Vagina (tissue), 2 donors: ENCODE data around the gene C13orf46. TPM values are rescaled to one million over a fixed set of nuclear protein-coding genes. Genes with fewer than 3 reads are reported as not detected.
A peak's percentile ranks its signal among the peaks of the same experiment; 100 is the strongest.

ENCODE experiments used
- DNase-seq, 2 donors: peaks; one replicate each; pipeline ENCODE4 v3.0.0-alpha.2; 2017; ENCODE audit errors: extremely low spot score in 2 of 2
- H3K27ac ChIP-seq: fragments of 200-600 bp; sonication (generic); one replicate; pipeline ENCODE4 v1.5.1; 2019
- H3K27me3 ChIP-seq: fragments of 200-600 bp; sonication (generic); one replicate; pipeline ENCODE4 v1.5.1; 2019
- H3K36me3 ChIP-seq, 2 donors: fragments of 200-600 bp; sonication (generic); one replicate each; pipeline ENCODE4 v1.5.1; 2017 to 2019
- H3K4me1 ChIP-seq: fragments of 200-600 bp; sonication (generic); one replicate; pipeline ENCODE4 v1.5.1; 2019
- H3K4me3 ChIP-seq, 2 donors: fragments of 200-600 bp; sonication (generic); 1 replicate in 1 of 2; 2 replicates in 1 of 2; pipeline ENCODE4 v1.5.1; 2016 to 2019
- H3K9me3 ChIP-seq: fragments of 200-600 bp; sonication (generic); one replicate; pipeline ENCODE4 v1.5.1; 2019
- POLR2A ChIP-seq, 2 donors: fragments of 450-650 bp; IDR thresholded peaks; one replicate each; pipeline ENCODE4 v1.6.1; 2017; ENCODE audit warnings: antibody characterized with exemption in 2 of 2, mild to moderate bottlenecking in 2 of 2, moderate library complexity in 2 of 2
- POLR2AphosphoS5 ChIP-seq, 2 donors: sonication (generic); formaldehyde crosslinking; IDR thresholded peaks; one replicate each; pipeline ENCODE4 v1.9.0; 2017; ENCODE audit warnings: antibody characterized with exemption in 2 of 2, mild to moderate bottlenecking in 2 of 2, low read depth in 1 of 2; ENCODE audit not compliant: insufficient read depth in 1 of 2
- intact Hi-C: fragments of 100-400 bp; cut with DNase I; formaldehyde crosslinking; loops from one replicate; pipeline ENCODE4 v1.15.1; 2023
- total RNA-seq: library from RNA; depleted of rRNA; stranded (reverse); fragments of >200 nt; gene quantifications from one replicate; pipeline ENCODE4 v1.2.3, GENCODE V29; 2016
- TF ChIP-seq, protein P1 (sequence below), 3 experiments: fragments of 450-650 bp in 2 of 3; fragments of 200-600 bp in 1 of 3; sonication (generic) in 1 of 3; IDR thresholded peaks; one replicate each; pipeline ENCODE4 v1.5.1; 2017 to 2019; ENCODE audit warnings: antibody characterized with exemption in 3 of 3, mild to moderate bottlenecking in 2 of 3, moderate library complexity in 2 of 3

Gene C13orf46
- total RNA-seq, 1 donor from 2014 or later: not detected

DNA sequence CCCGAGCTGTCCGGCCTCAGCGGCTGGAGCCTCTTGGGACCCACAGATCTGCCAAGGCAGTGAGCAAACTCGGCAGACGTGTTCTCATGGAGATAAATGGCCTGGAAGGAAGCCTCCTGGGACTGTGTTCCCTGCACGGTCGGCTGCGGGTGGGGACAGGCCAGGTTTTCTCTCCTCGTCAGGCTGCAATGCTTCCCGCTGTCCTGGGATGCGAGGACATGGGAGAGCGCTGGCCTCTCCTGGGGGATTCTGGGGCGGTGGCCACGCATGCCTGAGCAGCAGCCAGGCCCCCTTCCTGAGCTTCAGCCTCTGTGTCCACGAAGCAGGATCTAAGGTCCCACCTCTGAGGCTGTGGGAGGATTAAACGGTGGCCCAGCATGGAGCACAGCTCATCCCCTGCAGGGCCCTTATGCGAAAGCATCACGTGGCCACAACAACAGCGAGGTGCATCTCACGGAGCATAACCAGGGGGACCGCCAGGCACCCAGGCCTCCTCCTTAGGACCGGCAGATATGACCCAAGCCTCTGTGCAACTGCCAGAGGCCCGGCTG, 21.2 kb upstream of the C13orf46 start:
- H3K27me3 ChIP-seq: no peaks in the 10 kb centered on the region
- H3K9me3 ChIP-seq: no peaks in the 10 kb centered on the region
- intact Hi-C loops: no loop called here
- no peak for DNase-seq
- no peak overlapping the region for H3K27ac ChIP-seq
- H3K4me1 ChIP-seq: peaks cover 10% of the 10 kb centered on the region
- TF ChIP-seq, protein P1, sequence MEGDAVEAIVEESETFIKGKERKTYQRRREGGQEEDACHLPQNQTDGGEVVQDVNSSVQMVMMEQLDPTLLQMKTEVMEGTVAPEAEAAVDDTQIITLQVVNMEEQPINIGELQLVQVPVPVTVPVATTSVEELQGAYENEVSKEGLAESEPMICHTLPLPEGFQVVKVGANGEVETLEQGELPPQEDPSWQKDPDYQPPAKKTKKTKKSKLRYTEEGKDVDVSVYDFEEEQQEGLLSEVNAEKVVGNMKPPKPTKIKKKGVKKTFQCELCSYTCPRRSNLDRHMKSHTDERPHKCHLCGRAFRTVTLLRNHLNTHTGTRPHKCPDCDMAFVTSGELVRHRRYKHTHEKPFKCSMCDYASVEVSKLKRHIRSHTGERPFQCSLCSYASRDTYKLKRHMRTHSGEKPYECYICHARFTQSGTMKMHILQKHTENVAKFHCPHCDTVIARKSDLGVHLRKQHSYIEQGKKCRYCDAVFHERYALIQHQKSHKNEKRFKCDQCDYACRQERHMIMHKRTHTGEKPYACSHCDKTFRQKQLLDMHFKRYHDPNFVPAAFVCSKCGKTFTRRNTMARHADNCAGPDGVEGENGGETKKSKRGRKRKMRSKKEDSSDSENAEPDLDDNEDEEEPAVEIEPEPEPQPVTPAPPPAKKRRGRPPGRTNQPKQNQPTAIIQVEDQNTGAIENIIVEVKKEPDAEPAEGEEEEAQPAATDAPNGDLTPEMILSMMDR (IDR thresholded peaks at IDR 0.05): no peak
- TF ChIP-seq POLR2AphosphoS5 (IDR thresholded peaks at IDR 0.05; ENCODE audit: insufficient read depth in 1 of 2, low read depth in 1 of 2): peak in 1 of 2 donors; percentile 13
- peaks cover 0 to 25% of the 10 kb centered on the region in 2 donors for H3K36me3 ChIP-seq
- no peak overlapping the region for H3K4me3 ChIP-seq

DNA sequence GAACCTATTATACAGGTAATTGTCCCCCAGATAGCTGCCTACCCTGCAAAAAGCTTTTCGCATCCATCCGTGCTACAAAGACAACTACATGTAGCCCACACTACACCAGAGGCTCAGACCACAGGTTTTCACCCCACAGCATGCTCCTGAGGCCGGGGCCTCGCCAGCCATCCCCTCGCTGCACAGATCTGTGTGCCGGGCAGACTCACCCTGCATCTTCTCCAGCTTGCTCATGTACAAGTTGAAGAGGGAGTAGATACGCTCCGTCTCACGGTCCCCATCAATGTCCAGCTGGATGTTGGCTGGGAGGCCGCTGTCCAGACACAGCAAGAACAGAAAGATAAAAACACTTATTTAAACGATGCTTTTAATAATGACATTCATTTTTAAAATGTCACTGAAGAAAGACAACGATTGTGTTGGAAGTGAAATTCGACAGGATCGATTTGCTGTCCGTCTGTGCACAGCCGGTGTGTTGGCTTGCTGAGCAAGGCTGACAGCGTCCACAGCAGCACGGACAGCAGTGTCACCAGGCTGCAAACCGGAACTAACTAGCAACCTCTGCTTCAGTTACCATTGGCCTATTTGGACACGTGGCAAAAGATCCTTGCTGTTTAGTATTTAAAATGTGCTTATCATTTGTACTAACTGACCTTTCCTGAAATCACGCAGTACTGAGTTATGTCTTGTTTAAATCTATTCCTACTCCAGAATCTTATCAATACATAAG, 18.6 kb upstream of the C13orf46 start:
- H3K27me3 ChIP-seq: no peaks in the 10 kb centered on the region
- no peaks in the 10 kb centered on the region for H3K4me1 ChIP-seq
- H3K9me3 ChIP-seq: no peaks in the 10 kb centered on the region
- peaks cover 0 to 25% of the 10 kb centered on the region in 2 donors for H3K36me3 ChIP-seq
- H3K27ac ChIP-seq: no peak overlapping the region
- intact Hi-C loops: no loop called here
- DNase-seq: no peak
- H3K4me3 ChIP-seq: no peak overlapping the region
- no peak for TF ChIP-seq POLR2AphosphoS5 (IDR thresholded peaks at IDR 0.05; ENCODE audit: insufficient read depth in 1 of 2, low read depth in 1 of 2)

DNA sequence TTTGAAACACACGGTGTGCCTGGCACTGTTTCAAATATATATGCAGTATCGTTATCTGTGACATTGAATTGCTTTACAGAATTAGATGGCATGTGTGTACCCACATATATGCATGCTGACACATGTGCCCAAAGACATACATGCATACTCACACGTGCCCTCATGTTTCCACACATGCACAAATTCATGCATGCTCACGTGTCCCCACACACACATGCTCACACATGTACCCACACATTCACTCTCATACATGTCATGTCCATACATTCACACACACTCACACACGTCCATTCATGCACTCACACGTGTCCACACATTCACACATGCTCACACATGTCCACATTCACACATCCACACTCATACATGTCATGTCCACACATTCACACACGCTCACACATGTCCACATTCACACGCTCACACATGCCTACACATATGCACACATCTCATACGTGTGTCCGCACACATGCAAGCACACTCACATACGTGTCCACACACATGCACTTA, 17.9 kb upstream of the C13orf46 start:
- intact Hi-C loops: no loop called here
- Histone ChIP-seq H3K9me3 (no peaks in the 10 kb centered on the region), H3K27ac (no peak overlapping the region), H3K27me3 (no peaks in the 10 kb centered on the region), H3K4me3 (no peak overlapping the region), H3K36me3 (peaks cover 0 to 25% of the 10 kb centered on the region in 2 donors), H3K4me1 (no peaks in the 10 kb centered on the region)
- TF ChIP-seq POLR2A (IDR thresholded peaks at IDR 0.05) (no peak), POLR2AphosphoS5 (IDR thresholded peaks at IDR 0.05; ENCODE audit: insufficient read depth in 1 of 2, low read depth in 1 of 2) (no peak)
- TF ChIP-seq, protein P1 (IDR thresholded peaks at IDR 0.05): no peak
- no peak for DNase-seq

DNA sequence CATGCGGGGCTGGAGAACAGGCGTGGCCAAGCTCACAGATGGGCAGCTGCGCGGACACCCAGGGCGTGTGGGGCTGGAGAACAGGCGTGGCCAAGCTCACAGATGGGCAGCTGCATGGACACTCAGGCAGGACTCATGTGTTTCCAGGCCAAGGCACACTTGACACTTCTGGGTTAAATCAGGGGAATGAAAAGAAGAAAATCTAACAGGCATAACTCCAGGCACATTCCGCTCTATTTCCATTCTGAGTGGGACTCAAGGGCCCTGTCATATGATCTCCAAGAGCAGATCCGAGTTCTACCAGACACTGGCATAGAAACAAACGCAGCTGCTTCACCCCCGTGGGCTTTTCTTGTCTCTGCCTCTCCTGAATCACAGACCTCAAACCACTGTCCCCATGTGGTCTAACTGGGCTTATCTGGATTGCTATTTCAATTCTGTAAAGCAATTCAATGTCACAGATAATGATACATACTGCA, 17.4 kb upstream of the C13orf46 start:
- peaks cover 0 to 23% of the 10 kb centered on the region in 2 donors for H3K36me3 ChIP-seq
- no peaks in the 10 kb centered on the region for H3K27me3 ChIP-seq
- no peak for DNase-seq
- H3K27ac ChIP-seq: no peak overlapping the region
- no peaks in the 10 kb centered on the region for H3K4me1 ChIP-seq
- TF ChIP-seq POLR2A (IDR thresholded peaks at IDR 0.05) (no peak), POLR2AphosphoS5 (IDR thresholded peaks at IDR 0.05; ENCODE audit: insufficient read depth in 1 of 2, low read depth in 1 of 2) (no peak)
- TF ChIP-seq, protein P1 (IDR thresholded peaks at IDR 0.05): no peak
- intact Hi-C loops: no loop called here
- H3K9me3 ChIP-seq: no peaks in the 10 kb centered on the region
- H3K4me3 ChIP-seq: no peak overlapping the region

DNA sequence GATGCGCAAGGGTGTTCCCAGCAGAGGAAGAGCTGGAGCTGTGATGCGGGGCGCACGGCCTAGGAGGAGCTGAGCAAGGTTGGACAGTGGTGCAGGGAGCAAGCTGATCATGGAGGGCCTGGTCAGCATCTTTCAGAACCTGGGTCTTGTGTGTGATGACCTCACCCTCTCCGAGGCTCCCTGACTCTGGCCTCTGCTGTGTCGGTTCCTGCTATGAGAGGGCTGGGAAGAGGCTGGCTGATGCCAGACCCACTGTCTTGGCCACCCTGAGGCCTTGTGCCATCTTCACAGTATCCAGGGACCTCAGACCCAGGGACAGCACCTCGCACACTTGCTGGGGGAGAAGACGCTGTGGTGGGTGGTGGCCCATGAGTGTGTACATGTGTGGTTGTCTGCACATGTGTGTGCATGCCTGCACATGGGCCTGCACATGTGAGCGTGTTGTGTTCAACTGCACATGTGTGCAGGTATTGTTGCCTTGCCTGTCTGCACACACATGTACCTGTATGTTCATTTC, 16.5 kb upstream of the C13orf46 start:
- intact Hi-C loops: no loop called here
- no peak for TF ChIP-seq POLR2A (IDR thresholded peaks at IDR 0.05)
- TF ChIP-seq, protein P1 (IDR thresholded peaks at IDR 0.05): no peak
- TF ChIP-seq POLR2AphosphoS5 (IDR thresholded peaks at IDR 0.05; ENCODE audit: insufficient read depth in 1 of 2, low read depth in 1 of 2): no peak
- no peak for DNase-seq
- peaks cover 0 to 19% of the 10 kb centered on the region in 2 donors for H3K36me3 ChIP-seq
- H3K9me3 ChIP-seq: no peaks in the 10 kb centered on the region
- H3K4me1 ChIP-seq: no peaks in the 10 kb centered on the region
- H3K27ac ChIP-seq: no peak overlapping the region
- no peak overlapping the region for H3K4me3 ChIP-seq
- no peaks in the 10 kb centered on the region for H3K27me3 ChIP-seq
